C4-2B (cell line): ENCODE results near the gene TBX5.

Experiments
- CTCF ChIP-seq: fragments of 450-650 bp; conservative IDR thresholded peaks from 2 replicates; pipeline ENCODE4 v1.5.1; 2017; ENCODE audit warnings: mild to moderate bottlenecking
- ZFX ChIP-seq: fragments of 450-650 bp; IDR thresholded peaks from 2 replicates; pipeline ENCODE4 v1.6.1; 2017

- no peak for TF ChIP-seq CTCF
- TF ChIP-seq ZFX = no peak
Measured at GRCh38 chr12:114327765-114328164, 78.2 kb downstream of the TBX5 start.
